RWPE2 (cell line): ENCODE data around the gene MATK.

Experiments
- ATAC-seq: fragments of 200-7000 bp; cut with Tn5 transposase; 3 replicates; pipeline ENCODE4 v1.9.1; 2021; ENCODE audit warnings: low read depth
- DNase-seq: peaks from one replicate; pipeline ENCODE4 v3.0.0-alpha.2; 2020; ENCODE audit warnings: low spot score
- H3K27ac ChIP-seq: fragments of 450-650 bp; 2 replicates; pipeline ENCODE4 v1.5.1; 2017; ENCODE audit warnings: mild to moderate bottlenecking; ENCODE audit not compliant: poor library complexity, severe bottlenecking
- H3K27me3 ChIP-seq: fragments of 250-450 bp; sonication (Bioruptor Pico); 2 replicates; pipeline ENCODE4 v1.5.1; 2021; ENCODE audit warnings: mild to moderate bottlenecking, moderate library complexity; ENCODE audit not compliant: insufficient read depth, poor library complexity, severe bottlenecking
- H3K36me3 ChIP-seq: fragments of 250-450 bp; sonication (Bioruptor Pico); 2 replicates; pipeline ENCODE4 v1.5.1; 2020; ENCODE audit warnings: low read depth, mild to moderate bottlenecking, moderate library complexity
- H3K4me1 ChIP-seq: fragments of 250-450 bp; sonication (Bioruptor Pico); 2 replicates; pipeline ENCODE4 v1.5.1; 2021; ENCODE audit warnings: mild to moderate bottlenecking, moderate library complexity; ENCODE audit not compliant: insufficient read depth, poor library complexity, severe bottlenecking
- H3K4me3 ChIP-seq: fragments of 250-450 bp; sonication (Bioruptor Pico); 2 replicates; pipeline ENCODE4 v1.5.1; 2021; ENCODE audit warnings: mild to moderate bottlenecking, moderate library complexity; ENCODE audit not compliant: severe bottlenecking
- H3K9me3 ChIP-seq: fragments of 250-450 bp; sonication (Bioruptor Pico); 2 replicates; pipeline ENCODE4 v1.5.1; 2021; ENCODE audit warnings: mild to moderate bottlenecking, moderate library complexity; ENCODE audit not compliant: severe bottlenecking
- TF ChIP-seq, protein P1 (sequence below): fragments of 450-650 bp; IDR thresholded peaks from one replicate; pipeline ENCODE4 v1.5.1; 2017; ENCODE audit warnings: mild to moderate bottlenecking, moderate library complexity; ENCODE audit not compliant: poor library complexity, severe bottlenecking

The MATK gene

DNA sequence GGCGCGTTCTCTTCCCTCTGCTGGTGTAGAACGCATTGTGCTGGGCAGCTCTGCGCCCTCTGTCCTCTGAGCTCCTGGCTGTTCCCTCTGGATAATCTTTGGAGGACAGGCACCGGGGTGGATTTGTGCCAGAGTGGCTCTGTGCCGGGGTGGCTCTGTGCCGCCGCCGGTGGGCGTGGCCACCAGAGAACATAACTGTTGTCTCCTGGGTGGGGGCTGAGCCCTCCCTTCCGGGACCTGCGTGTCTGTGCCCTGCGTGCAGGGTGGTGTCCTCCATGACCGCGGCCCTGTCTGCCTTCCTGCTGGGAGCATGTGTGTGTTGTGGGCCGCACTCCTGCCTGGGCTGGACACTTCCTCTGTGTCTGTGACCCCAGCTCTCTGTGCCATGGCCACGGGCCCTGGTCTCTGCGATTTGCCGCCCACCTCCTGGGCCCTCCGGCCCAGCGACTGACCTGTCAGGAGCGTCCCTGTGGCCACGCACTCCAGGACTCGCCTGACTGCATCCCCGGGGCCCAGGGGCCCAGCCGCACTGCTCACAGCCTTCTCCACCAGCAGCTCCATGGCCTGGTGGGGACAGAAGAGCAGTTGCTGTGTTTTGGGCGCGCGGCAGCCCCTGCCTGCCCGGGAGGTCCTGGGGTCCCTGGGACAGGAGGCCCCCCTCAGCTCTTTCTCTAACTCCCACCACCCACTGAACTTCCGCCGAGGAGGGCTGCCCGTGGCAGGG lies 22.4 kb upstream of the MATK start:
- TF ChIP-seq, protein P1, sequence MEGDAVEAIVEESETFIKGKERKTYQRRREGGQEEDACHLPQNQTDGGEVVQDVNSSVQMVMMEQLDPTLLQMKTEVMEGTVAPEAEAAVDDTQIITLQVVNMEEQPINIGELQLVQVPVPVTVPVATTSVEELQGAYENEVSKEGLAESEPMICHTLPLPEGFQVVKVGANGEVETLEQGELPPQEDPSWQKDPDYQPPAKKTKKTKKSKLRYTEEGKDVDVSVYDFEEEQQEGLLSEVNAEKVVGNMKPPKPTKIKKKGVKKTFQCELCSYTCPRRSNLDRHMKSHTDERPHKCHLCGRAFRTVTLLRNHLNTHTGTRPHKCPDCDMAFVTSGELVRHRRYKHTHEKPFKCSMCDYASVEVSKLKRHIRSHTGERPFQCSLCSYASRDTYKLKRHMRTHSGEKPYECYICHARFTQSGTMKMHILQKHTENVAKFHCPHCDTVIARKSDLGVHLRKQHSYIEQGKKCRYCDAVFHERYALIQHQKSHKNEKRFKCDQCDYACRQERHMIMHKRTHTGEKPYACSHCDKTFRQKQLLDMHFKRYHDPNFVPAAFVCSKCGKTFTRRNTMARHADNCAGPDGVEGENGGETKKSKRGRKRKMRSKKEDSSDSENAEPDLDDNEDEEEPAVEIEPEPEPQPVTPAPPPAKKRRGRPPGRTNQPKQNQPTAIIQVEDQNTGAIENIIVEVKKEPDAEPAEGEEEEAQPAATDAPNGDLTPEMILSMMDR, result no peak
- ATAC-seq (no peak), DNase-seq (no peak)
- Histone ChIP-seq H3K27me3 (no peaks in the 10 kb centered on the region), H3K27ac (no peak overlapping the region), H3K4me3 (no peak overlapping the region), H3K4me1 (no peaks in the 10 kb centered on the region), H3K36me3 (no peaks in the 10 kb centered on the region), H3K9me3 (no peaks in the 10 kb centered on the region)

DNA sequence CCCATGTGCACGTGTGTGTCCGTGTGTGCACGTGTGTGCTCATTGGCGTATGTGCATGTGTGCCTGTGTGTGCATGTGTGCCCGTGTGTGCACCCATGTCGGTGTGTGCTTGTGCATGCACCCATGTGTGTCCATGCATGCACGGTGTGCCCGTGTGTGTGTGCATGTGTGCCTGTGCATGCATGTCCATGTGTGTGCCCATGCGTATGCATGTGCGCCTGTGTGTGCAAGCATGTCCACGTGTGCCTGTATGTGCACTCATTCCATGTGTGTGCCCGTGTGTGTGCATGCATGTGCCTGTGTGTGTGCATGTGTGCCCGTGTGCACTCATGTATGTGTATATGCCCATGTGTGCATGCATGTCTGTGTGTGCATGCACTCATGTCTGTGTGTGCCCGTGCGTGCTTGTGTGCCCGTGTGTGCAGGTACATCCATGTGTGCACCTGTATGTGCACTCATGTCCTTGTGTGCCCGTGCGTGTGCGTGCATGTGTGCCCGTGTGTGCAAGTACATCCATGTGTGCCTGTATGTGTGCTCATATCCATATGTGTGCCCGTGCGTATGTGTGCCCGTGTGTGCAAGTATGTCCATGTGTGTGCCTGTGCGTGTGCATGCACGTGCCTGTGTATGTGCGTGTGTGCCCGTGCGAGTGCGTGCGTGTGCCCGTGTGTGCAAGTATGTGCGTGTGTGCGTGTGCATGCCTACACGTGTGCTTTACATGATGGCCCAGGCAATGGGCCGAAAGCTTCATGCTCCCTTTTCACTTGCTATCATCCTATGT lies 21.6 kb upstream of the MATK start:
- no peaks in the 10 kb centered on the region for H3K4me1 ChIP-seq
- no peak overlapping the region for H3K4me3 ChIP-seq
- no peaks in the 10 kb centered on the region for H3K27me3 ChIP-seq
- no peaks in the 10 kb centered on the region for H3K36me3 ChIP-seq
- no peak overlapping the region for H3K27ac ChIP-seq
- TF ChIP-seq, protein P1, result no peak
- no peaks in the 10 kb centered on the region for H3K9me3 ChIP-seq
- DNase-seq (no peak), ATAC-seq (no peak)

DNA sequence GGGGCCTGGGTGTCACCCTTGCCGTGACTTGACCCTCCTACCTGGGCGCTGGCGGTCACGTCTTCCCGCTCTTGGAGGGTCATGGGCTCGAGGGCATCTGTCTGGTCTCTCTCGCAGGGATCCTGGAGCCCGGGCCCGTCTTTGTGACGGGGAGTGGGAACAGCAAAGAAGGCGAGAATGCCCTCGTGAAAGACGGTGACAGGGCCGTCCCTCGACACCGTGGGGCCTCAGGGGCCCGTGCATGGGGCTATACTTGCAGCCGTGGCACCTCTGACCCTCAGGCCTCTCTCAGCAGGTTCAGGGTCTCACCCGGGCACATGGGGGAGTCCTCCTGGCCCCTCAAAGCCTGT lies 20.9 kb upstream of the MATK start:
- Histone ChIP-seq H3K27me3 (peaks cover 3% of the 10 kb centered on the region), H3K27ac (no peak overlapping the region), H3K9me3 (no peaks in the 10 kb centered on the region), H3K4me3 (no peak overlapping the region), H3K36me3 (no peaks in the 10 kb centered on the region), H3K4me1 (no peaks in the 10 kb centered on the region)
- ATAC-seq (no peak), DNase-seq (no peak)
- TF ChIP-seq, protein P1, result no peak

DNA sequence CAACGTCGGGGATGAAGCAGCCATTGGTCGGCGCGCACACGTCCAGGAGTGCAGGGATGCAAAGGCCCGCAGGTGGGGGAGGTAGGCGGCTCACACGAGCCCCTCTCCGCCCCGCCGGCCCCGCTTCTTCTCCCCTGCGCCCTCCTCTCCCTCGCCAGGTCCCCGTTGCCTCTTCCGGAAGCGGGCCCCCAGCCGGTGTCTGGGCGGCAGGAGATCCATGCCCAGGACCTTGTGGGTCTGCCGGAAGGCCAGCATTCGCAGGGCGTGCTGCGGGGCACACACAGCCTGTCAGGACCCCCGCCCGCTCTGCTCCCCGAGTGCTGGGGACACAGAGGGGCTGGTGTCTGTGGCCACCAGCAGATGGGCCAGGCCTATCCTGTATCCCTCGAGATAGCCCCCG lies 19.7 kb upstream of the MATK start:
- no peak for ATAC-seq

More for the DNA sequence above, 19.7 kb upstream of the MATK start:
- H3K9me3 ChIP-seq, result no peaks in the 10 kb centered on the region
- peaks cover 15% of the 10 kb centered on the region for H3K27me3 ChIP-seq
- TF ChIP-seq, protein P1, result no peak
- no peaks in the 10 kb centered on the region for H3K4me1 ChIP-seq
- H3K36me3 ChIP-seq, result no peaks in the 10 kb centered on the region
- no peak overlapping the region for H3K27ac ChIP-seq
- no peak overlapping the region for H3K4me3 ChIP-seq
- no peak for DNase-seq
